Immature natural killer cell (primary cell): Measurements from ENCODE around the gene NELL1. TPM values are rescaled to one million over a fixed set of nuclear protein-coding genes. Genes with fewer than 3 reads are reported as not detected.

Experiments used
- DNase-seq, 3 donors: peaks; one replicate each; pipeline ENCODE4 v3.0.0; 2022; ENCODE audit warnings: mixed read lengths in 1 of 3
- H3K27ac Mint-ChIP-seq, 6 donors: one replicate each; pipeline ENCODE4 v1.8.0; 2020; ENCODE audit warnings: mixed read lengths in 6 of 6, mild to moderate bottlenecking in 5 of 6, inconsistent platforms in 4 of 6, moderate library complexity in 3 of 6
- H3K27me3 Mint-ChIP-seq, 3 donors: one replicate each; pipeline ENCODE4 v1.8.0; 2020 to 2021; ENCODE audit warnings: low read depth in 3 of 3, mild to moderate bottlenecking in 3 of 3, mixed read lengths in 3 of 3, moderate library complexity in 3 of 3, inconsistent platforms in 1 of 3
- H3K36me3 Mint-ChIP-seq, 3 donors: one replicate each; pipeline ENCODE4 v1.8.0; 2020; ENCODE audit warnings: mixed read lengths in 3 of 3, inconsistent platforms in 2 of 3, mild to moderate bottlenecking in 2 of 3
- H3K4me1 Mint-ChIP-seq, 2 donors: one replicate each; pipeline ENCODE4 v1.8.0; 2020; ENCODE audit warnings: inconsistent platforms in 2 of 2, mild to moderate bottlenecking in 2 of 2, mixed read lengths in 2 of 2, moderate library complexity in 1 of 2
- H3K4me3 Mint-ChIP-seq, 5 donors: one replicate each; pipeline ENCODE4 v1.8.0; 2020; ENCODE audit warnings: mild to moderate bottlenecking in 5 of 5, mixed read lengths in 5 of 5, inconsistent platforms in 3 of 5, moderate library complexity in 3 of 5
- H3K9me3 Mint-ChIP-seq, 6 donors: one replicate each; pipeline ENCODE4 v1.8.0; 2020; ENCODE audit warnings: mild to moderate bottlenecking in 6 of 6, mixed read lengths in 6 of 6, inconsistent platforms in 4 of 6, moderate library complexity in 3 of 6
- polyA plus RNA-seq, 3 donors: library from polyadenylated mRNA; unstranded; fragments of 300-500 nt; fragmentation: Illumina TruSeq; gene quantifications; one replicate each; pipeline ENCODE4 v1.2.3, GENCODE V29; 2021

NELL1 gene
- polyA plus RNA-seq, 3 donors from 2014 or later: not detected

- no peaks in the 10 kb centered on the region for H3K4me1 Mint-ChIP-seq
- DNase-seq: no peak
- no peak overlapping the region for H3K4me3 Mint-ChIP-seq
- peaks cover 0 to 2% (median 0%) of the 10 kb centered on the region in 3 donors for H3K27me3 Mint-ChIP-seq
- H3K9me3 Mint-ChIP-seq: peaks cover 9 to 54% (median 27%) of the 10 kb centered on the region in 6 donors
- no peaks in the 10 kb centered on the region for H3K36me3 Mint-ChIP-seq
- H3K27ac Mint-ChIP-seq: no peak overlapping the region
These were observed 752.4 kb downstream of the NELL1 start for GRCh38 chr11:21421711-21422329.

DNA sequence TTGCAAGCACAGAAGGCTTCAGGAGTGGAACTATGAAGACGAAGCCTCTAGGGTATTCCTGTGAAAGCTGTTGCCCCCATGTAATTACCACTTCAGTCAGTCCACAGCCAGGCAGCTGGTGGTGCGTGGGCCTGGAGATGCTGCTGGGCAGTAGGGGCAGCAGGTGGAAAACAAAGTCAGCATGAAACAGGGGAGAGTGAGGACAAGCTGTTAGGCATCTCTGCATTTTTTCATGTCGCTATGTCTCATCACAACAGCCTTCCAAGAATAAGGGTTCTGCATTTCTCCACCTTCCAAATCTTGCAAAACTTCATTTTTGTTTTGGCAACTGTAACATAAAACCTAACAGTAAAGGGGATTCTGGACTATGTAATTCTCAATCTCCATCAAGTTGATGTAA is 757.5 kb downstream of the NELL1 start:
- no peak for DNase-seq
- H3K27me3 Mint-ChIP-seq: peaks cover 0 to 2% (median 0%) of the 10 kb centered on the region in 3 donors
- peaks cover 2 to 23% (median 14%) of the 10 kb centered on the region in 6 donors for H3K9me3 Mint-ChIP-seq
- H3K4me1 Mint-ChIP-seq: no peaks in the 10 kb centered on the region
- H3K27ac Mint-ChIP-seq: no peak overlapping the region
- H3K36me3 Mint-ChIP-seq: no peaks in the 10 kb centered on the region
- no peak overlapping the region for H3K4me3 Mint-ChIP-seq

- Mint-ChIP-seq H3K36me3 (no peaks in the 10 kb centered on the region), H3K27ac (no peak overlapping the region), H3K4me1 (no peaks in the 10 kb centered on the region), H3K9me3 (peaks cover under 1 to 27% (median 14%) of the 10 kb centered on the region in 6 donors), H3K4me3 (no peak overlapping the region), H3K27me3 (no peaks in the 10 kb centered on the region)
- DNase-seq: no peak
These were observed 758.3 kb downstream of the NELL1 start for GRCh38 chr11:21427726-21428125.

- H3K27ac Mint-ChIP-seq: no peak overlapping the region
- H3K9me3 Mint-ChIP-seq: peaks cover under 1 to 29% (median 19%) of the 10 kb centered on the region in 6 donors
- H3K36me3 Mint-ChIP-seq: no peaks in the 10 kb centered on the region
- no peaks in the 10 kb centered on the region for H3K4me1 Mint-ChIP-seq
- H3K27me3 Mint-ChIP-seq: peaks cover 0 to 2% (median 0%) of the 10 kb centered on the region in 3 donors
- DNase-seq: no peak
- H3K4me3 Mint-ChIP-seq: no peak overlapping the region
These were observed 759.4 kb downstream of the NELL1 start for GRCh38 chr11:21428796-21429195.

DNA sequence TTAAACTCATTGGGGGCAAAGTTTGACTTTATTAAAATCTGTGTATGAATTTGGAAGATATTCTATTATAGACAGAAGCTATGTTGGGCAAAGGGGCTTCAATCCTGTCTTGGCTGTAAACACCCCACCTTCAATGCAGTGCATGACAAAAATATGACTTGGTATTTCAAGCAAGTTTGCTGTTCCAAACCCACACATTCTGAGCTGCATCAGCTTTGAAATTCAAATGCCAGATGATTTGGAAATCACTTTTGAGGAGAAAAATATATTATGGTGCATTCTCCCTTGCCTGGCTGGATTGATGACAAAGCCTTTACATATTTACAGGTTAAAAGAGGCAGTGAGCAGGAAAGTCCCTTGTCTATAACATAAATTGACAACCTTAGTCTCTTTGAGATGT is 760.0 kb downstream of the NELL1 start:
- H3K4me3 Mint-ChIP-seq: no peak overlapping the region
- H3K4me1 Mint-ChIP-seq: no peaks in the 10 kb centered on the region
- H3K27me3 Mint-ChIP-seq: peaks cover 0 to 2% (median 0%) of the 10 kb centered on the region in 3 donors
- H3K36me3 Mint-ChIP-seq: no peaks in the 10 kb centered on the region
- peaks cover 3 to 30% (median 18%) of the 10 kb centered on the region in 6 donors for H3K9me3 Mint-ChIP-seq
- no peak for DNase-seq
- H3K27ac Mint-ChIP-seq: no peak overlapping the region

DNA sequence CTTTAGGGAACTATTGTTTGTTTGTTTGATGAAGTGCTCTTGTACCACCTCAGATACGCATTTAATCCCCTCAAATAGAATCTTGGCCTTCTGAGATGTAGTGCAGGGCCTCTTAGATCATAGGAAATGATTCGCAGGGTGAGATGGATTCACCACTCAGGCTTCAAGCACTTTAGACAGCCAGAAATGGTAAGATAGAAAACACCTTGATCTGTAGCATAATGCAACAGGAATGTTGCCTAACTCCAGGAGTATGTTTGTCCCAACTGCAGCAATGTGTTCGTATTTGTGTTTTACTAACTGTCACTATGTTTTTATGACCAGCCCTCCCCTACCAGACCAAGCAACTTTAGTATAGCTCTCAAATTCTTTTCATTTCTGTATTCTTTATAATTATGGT is 761.2 kb downstream of the NELL1 start:
- no peaks in the 10 kb centered on the region for H3K36me3 Mint-ChIP-seq
- no peak overlapping the region for H3K27ac Mint-ChIP-seq
- DNase-seq: no peak
- H3K4me3 Mint-ChIP-seq: no peak overlapping the region
- H3K4me1 Mint-ChIP-seq: no peaks in the 10 kb centered on the region
- peaks cover 4 to 37% (median 20%) of the 10 kb centered on the region in 6 donors for H3K9me3 Mint-ChIP-seq
- H3K27me3 Mint-ChIP-seq: peaks cover 0 to 2% (median 0%) of the 10 kb centered on the region in 3 donors

- H3K4me3 Mint-ChIP-seq: no peak overlapping the region
- no peaks in the 10 kb centered on the region for H3K27me3 Mint-ChIP-seq
- H3K4me1 Mint-ChIP-seq: no peaks in the 10 kb centered on the region
- no peak overlapping the region for H3K27ac Mint-ChIP-seq
- peaks cover 5 to 36% (median 16%) of the 10 kb centered on the region in 6 donors for H3K9me3 Mint-ChIP-seq
- no peak for DNase-seq
- H3K36me3 Mint-ChIP-seq: no peaks in the 10 kb centered on the region
These were observed 777.7 kb downstream of the NELL1 start for GRCh38 chr11:21446939-21447590.

DNA sequence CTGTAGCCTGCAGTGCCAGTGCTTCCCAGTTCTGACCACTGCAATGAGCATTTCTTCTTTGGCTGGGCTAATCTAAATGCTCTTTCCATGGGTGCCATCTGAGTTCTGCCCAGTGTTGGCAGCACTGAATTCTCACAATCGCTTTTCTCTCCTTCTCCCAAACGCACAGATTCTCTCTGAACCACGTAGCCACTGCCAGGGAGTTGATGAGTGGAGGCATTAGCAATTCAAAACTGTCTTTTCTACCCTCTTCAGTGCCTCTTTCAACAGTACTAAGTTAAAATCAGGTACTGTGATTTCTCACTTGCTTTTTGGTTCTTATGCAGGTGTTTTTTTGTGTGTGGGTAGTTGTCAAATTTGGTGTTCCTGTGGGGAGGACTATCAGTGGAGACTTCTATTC is 778.5 kb downstream of the NELL1 start:
- Mint-ChIP-seq H3K27ac (no peak overlapping the region), H3K27me3 (no peaks in the 10 kb centered on the region), H3K36me3 (no peaks in the 10 kb centered on the region), H3K4me3 (no peak overlapping the region), H3K9me3 (peaks cover 5 to 33% (median 14%) of the 10 kb centered on the region in 6 donors), H3K4me1 (no peaks in the 10 kb centered on the region)
- no peak for DNase-seq

DNA sequence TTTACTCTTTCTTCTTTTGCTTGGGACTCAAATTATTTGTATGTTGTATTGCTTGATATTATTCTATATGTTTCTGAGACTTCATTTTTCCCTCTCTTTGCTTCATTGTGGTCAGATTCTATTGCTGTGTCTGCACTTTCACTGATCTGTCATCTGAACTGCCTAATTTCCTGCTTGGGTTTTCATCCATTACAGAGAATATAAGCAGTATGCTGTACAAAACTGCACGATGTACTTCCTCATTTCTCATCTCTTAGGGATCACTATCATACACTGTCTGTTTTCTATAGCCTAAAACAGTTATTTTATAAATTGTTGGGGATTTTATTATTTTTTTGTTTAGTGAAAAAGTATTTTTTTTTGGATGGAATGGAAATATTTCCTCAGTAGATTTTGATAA is 786.8 kb downstream of the NELL1 start:
- no peaks in the 10 kb centered on the region for H3K27me3 Mint-ChIP-seq
- no peak for DNase-seq
- H3K9me3 Mint-ChIP-seq: peaks cover 0 to 18% (median 8%) of the 10 kb centered on the region in 6 donors
- no peak overlapping the region for H3K27ac Mint-ChIP-seq
- no peaks in the 10 kb centered on the region for H3K36me3 Mint-ChIP-seq
- no peaks in the 10 kb centered on the region for H3K4me1 Mint-ChIP-seq
- no peak overlapping the region for H3K4me3 Mint-ChIP-seq

- H3K36me3 Mint-ChIP-seq: no peaks in the 10 kb centered on the region
- H3K9me3 Mint-ChIP-seq: peaks cover 0 to 23% (median 5%) of the 10 kb centered on the region in 6 donors
- no peak for DNase-seq
- no peak overlapping the region for H3K27ac Mint-ChIP-seq
- H3K4me1 Mint-ChIP-seq: no peaks in the 10 kb centered on the region
- no peaks in the 10 kb centered on the region for H3K27me3 Mint-ChIP-seq
- H3K4me3 Mint-ChIP-seq: no peak overlapping the region
These were observed 790.7 kb downstream of the NELL1 start for GRCh38 chr11:21460082-21460481.

GRCh38 chr11:21461701-21462100 is 792.3 kb downstream of the NELL1 start:
- Mint-ChIP-seq H3K27ac (no peak overlapping the region), H3K4me3 (no peak overlapping the region), H3K27me3 (peaks cover 0 to 2% (median 1%) of the 10 kb centered on the region in 3 donors), H3K9me3 (peaks cover 0 to 32% (median 4%) of the 10 kb centered on the region in 6 donors), H3K4me1 (no peaks in the 10 kb centered on the region), H3K36me3 (no peaks in the 10 kb centered on the region)
- DNase-seq: no peak

- Mint-ChIP-seq H3K4me1 (no peaks in the 10 kb centered on the region), H3K27me3 (peaks cover 0 to 4% (median 2%) of the 10 kb centered on the region in 3 donors), H3K36me3 (no peaks in the 10 kb centered on the region), H3K4me3 (no peak overlapping the region), H3K27ac (no peak overlapping the region), H3K9me3 (peaks cover 0 to 41% (median 4%) of the 10 kb centered on the region in 6 donors)
- no peak for DNase-seq
These were observed 795.3 kb downstream of the NELL1 start for GRCh38 chr11:21464601-21465193.

DNA sequence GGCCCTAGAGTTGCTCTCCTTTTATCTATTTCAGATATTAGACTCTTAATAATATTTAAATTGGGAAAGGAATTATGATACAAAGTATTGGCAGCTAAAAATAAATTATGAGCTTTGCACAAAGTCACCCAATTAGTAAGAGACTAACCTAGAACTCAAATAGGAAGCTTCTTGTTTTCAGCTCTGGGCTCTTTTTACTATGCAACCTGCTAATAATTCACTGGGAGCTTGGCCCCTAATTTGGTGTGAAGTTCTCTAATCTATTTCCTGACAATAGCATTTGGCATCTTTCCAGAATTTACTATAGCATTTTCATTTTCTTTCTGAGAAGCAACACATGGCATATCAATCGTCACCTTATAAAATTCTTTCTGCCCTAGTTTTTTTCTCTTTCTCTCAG is 795.8 kb downstream of the NELL1 start:
- Mint-ChIP-seq H3K36me3 (no peaks in the 10 kb centered on the region), H3K27ac (no peak overlapping the region), H3K9me3 (peaks cover 0 to 41% (median 4%) of the 10 kb centered on the region in 6 donors), H3K27me3 (peaks cover 0 to 4% (median 2%) of the 10 kb centered on the region in 3 donors), H3K4me3 (no peak overlapping the region), H3K4me1 (no peaks in the 10 kb centered on the region)
- no peak for DNase-seq

GRCh38 chr11:21465920-21466319 is 796.5 kb downstream of the NELL1 start:
- DNase-seq: no peak
- Mint-ChIP-seq H3K9me3 (peaks cover 0 to 38% (median 7%) of the 10 kb centered on the region in 6 donors), H3K36me3 (no peaks in the 10 kb centered on the region), H3K27me3 (peaks cover 0 to 4% (median 2%) of the 10 kb centered on the region in 3 donors), H3K4me3 (no peak overlapping the region), H3K4me1 (no peaks in the 10 kb centered on the region), H3K27ac (no peak overlapping the region)
